Mesendoderm (in vitro differentiated cells): ENCODE results near the gene SHTN1.

Experiments
- DNase-seq: peaks from one replicate; pipeline ENCODE4 v3.0.0; 2013
- H2AK5ac ChIP-seq: 2 replicates; pipeline ENCODE4 v1.6.1; 2013; ENCODE audit warnings: low read length, inconsistent platforms
- H2BK120ac ChIP-seq: 2 replicates; pipeline ENCODE4 v1.6.1; 2013; ENCODE audit warnings: low read depth, mild to moderate bottlenecking, low read length, moderate library complexity, mixed read lengths
- H2BK15ac ChIP-seq: replicated peaks from 2 replicates; pipeline ENCODE4 v1.6.1; 2013; ENCODE audit warnings: low read depth, mild to moderate bottlenecking, moderate library complexity
- H2BK5ac ChIP-seq: 2 replicates; pipeline ENCODE4 v1.6.1; 2013; ENCODE audit warnings: low read length, inconsistent platforms
- H3K18ac ChIP-seq: 2 replicates; pipeline ENCODE4 v1.6.1; 2013; ENCODE audit warnings: mild to moderate bottlenecking, low read length, mixed read lengths
- H3K23ac ChIP-seq: one replicate; pipeline ENCODE4 v1.6.1; 2013; ENCODE audit warnings: low read length
- H3K27ac ChIP-seq: 2 replicates; pipeline ENCODE4 v1.5.1; 2013; ENCODE audit warnings: low read depth, mild to moderate bottlenecking, inconsistent platforms, low read length, moderate library complexity
- H3K27me3 ChIP-seq: 2 replicates; pipeline ENCODE4 v1.6.1; 2013; ENCODE audit warnings: low read length, control low read depth, mild to moderate bottlenecking, inconsistent platforms; ENCODE audit not compliant: insufficient read depth, poor library complexity
- H3K36me3 ChIP-seq: 2 replicates; pipeline ENCODE4 v1.6.1; 2013; ENCODE audit warnings: low read length, inconsistent platforms; ENCODE audit not compliant: control insufficient read depth, insufficient read depth
- H3K4ac ChIP-seq: one replicate; pipeline ENCODE4 v1.6.1; 2013; ENCODE audit warnings: low read depth, mild to moderate bottlenecking, low read length, moderate library complexity
- H3K4me1 ChIP-seq: 2 replicates; pipeline ENCODE4 v1.6.1; 2013; ENCODE audit warnings: low read depth, low read length, inconsistent platforms; ENCODE audit not compliant: control insufficient read depth
- H3K4me2 ChIP-seq: 2 replicates; pipeline ENCODE4 v1.6.1; 2013; ENCODE audit warnings: low read length
- H3K4me3 ChIP-seq: 2 replicates; pipeline ENCODE4 v1.5.1; 2013; ENCODE audit warnings: mild to moderate bottlenecking, low read length
- H3K56ac ChIP-seq: one replicate; pipeline ENCODE4 v1.6.1; 2013; ENCODE audit warnings: low read length
- H3K79me1 ChIP-seq: 2 replicates; pipeline ENCODE4 v1.6.1; 2013; ENCODE audit warnings: low read length, inconsistent platforms
- H3K79me2 ChIP-seq: 2 replicates; pipeline ENCODE4 v1.6.1; 2013; ENCODE audit warnings: mild to moderate bottlenecking, low read length; ENCODE audit not compliant: control insufficient read depth, insufficient read depth
- H3K9ac ChIP-seq: 2 replicates; pipeline ENCODE4 v1.6.1; 2013; ENCODE audit warnings: low read length, inconsistent platforms
- H4K5ac ChIP-seq: one replicate; pipeline ENCODE4 v1.6.1; 2013; ENCODE audit warnings: low read length
- H4K8ac ChIP-seq: one replicate; pipeline ENCODE4 v1.6.1; 2013; ENCODE audit warnings: low read depth, mild to moderate bottlenecking, control low read depth, low read length, moderate library complexity
- WGBS: extraction: QIAGEN DNeasy Blood & Tissue Kit; methylation state at CpG from one replicate; pipeline ENCODE4 v1.1.7; 2013; ENCODE audit warnings: low lambda C conversion rate, missing lambda C conversion rate; ENCODE audit not compliant: insufficient coverage; ENCODE audit errors: extremely low coverage; 5-methylcytosine and 5-hydroxymethylcytosine counted together

SHTN1 gene

DNA sequence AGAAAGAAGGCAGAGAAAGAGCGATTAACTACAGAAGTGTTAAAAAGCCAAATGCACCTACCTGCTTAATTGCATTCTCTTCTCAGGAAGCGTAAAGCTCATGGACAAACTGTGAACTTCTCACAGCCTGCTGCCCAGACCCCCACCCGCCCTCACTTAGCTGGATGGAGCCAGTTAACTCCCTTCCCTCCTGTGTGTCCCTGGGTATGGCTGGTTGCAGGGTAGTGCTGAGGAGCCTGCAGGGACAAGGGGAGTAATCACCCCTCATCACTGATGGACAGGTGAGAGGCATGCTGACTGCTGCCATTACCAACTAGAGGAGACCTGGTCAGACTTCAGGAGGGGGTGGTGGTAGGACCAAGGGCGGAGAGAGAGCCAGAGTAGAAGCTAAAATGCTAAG lies 118.2 kb downstream of the SHTN1 start:
- Histone ChIP-seq H3K18ac (no peak overlapping the region), H3K23ac (peak overlapping the region; percentile 51), H3K4me1 (peaks cover 11% of the 10 kb centered on the region), H2BK120ac (no peak overlapping the region), H3K79me1 (no peaks in the 10 kb centered on the region), H2AK5ac (no peak overlapping the region), H2BK15ac (no peak overlapping the region), H2BK5ac (no peak overlapping the region), H3K9ac (no peak overlapping the region), H4K8ac (no peak overlapping the region), H3K79me2 (no peaks in the 10 kb centered on the region), H3K56ac (peak overlapping the region; percentile 26), H3K36me3 (no peaks in the 10 kb centered on the region), H4K5ac (no peak overlapping the region), H3K27me3 (no peaks in the 10 kb centered on the region), H3K4me2 (no peak overlapping the region), H3K4me3 (no peak overlapping the region), H3K4ac (no peak overlapping the region), H3K27ac (no peak overlapping the region)
- peak; percentile 42 for DNase-seq
- WGBS: no CpG with 5 or more reads among the region's 4 CpGs

DNA sequence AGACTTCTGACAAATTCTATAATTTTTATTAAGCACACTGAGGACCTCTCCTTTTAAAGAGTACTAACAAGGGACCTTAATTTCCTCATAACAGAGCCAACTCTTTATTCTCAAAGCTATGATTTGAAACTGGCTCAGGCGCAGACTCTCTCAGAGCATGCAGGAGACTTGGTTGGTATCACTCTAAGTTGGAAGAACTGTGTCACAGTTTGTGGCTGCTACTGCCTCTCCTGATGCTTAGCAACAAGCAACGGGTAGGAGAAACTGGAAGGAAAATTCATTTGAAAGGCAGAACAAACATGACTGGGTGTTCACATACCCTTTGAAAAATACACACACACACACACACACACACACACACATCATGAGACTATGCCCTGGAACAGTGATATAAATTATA lies 122.3 kb downstream of the SHTN1 start:
- no CpG with 5 or more reads among the region's 2 CpGs for WGBS
- Histone ChIP-seq H3K23ac (no peak overlapping the region), H4K8ac (no peak overlapping the region), H3K9ac (no peak overlapping the region), H2AK5ac (no peak overlapping the region), H3K27ac (no peak overlapping the region), H2BK5ac (no peak overlapping the region), H3K56ac (no peak overlapping the region), H3K18ac (no peak overlapping the region), H2BK120ac (no peak overlapping the region), H3K36me3 (no peaks in the 10 kb centered on the region), H3K4me3 (no peak overlapping the region), H3K79me1 (no peaks in the 10 kb centered on the region), H4K5ac (no peak overlapping the region), H3K4me1 (peaks cover 9% of the 10 kb centered on the region), H3K79me2 (no peaks in the 10 kb centered on the region), H3K27me3 (no peaks in the 10 kb centered on the region), H3K4ac (no peak overlapping the region), H3K4me2 (no peak overlapping the region), H2BK15ac (no peak overlapping the region)
- DNase-seq: no peak

DNA sequence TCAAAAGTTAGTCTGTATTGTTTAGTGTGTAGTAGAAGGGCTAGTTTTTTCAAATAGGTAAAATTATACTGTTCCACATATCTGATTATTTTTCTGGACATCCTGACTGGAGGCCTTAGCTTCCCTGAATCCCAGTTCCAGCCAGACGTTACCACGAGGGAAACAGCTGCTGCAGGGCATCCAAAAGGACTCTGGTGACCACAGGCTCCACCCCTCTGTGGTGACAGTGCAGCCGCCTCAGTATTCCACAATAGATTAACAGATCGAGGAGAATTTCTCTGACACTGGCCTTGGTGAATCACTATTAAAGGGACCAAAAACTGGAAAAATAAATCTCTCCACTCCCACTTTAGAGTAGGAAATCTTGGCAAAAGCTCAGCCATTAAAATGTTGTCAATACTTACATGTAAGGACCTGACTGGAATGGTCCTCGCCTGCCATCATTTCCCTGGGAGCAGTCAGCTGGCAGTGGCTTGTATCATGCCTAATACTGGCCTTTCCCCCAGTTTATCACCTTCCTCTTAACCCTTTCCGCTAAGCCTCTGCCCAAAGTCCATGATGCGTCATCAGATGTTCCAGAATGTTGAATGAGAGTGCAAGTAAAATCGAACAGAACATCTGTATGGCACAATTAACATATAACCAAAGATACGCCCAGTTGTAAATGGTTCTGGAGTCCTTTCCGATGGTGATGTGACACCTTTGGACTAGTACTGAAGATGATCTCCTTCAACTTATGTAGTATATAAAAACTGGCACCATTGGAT lies 124.1 kb downstream of the SHTN1 start:
- WGBS: no CpG with 5 or more reads among the region's 10 CpGs
- Histone ChIP-seq H3K27me3 (no peaks in the 10 kb centered on the region), H3K4me2 (no peak overlapping the region), H4K5ac (no peak overlapping the region), H3K56ac (no peak overlapping the region), H3K27ac (no peak overlapping the region), H4K8ac (no peak overlapping the region), H2BK15ac (no peak overlapping the region), H3K4ac (no peak overlapping the region), H2BK5ac (no peak overlapping the region), H3K18ac (no peak overlapping the region), H3K79me1 (no peaks in the 10 kb centered on the region), H2AK5ac (no peak overlapping the region), H3K36me3 (no peaks in the 10 kb centered on the region), H2BK120ac (no peak overlapping the region), H3K23ac (no peak overlapping the region), H3K79me2 (no peaks in the 10 kb centered on the region), H3K4me1 (no peaks in the 10 kb centered on the region), H3K4me3 (no peak overlapping the region), H3K9ac (no peak overlapping the region)
- no peak for DNase-seq

DNA sequence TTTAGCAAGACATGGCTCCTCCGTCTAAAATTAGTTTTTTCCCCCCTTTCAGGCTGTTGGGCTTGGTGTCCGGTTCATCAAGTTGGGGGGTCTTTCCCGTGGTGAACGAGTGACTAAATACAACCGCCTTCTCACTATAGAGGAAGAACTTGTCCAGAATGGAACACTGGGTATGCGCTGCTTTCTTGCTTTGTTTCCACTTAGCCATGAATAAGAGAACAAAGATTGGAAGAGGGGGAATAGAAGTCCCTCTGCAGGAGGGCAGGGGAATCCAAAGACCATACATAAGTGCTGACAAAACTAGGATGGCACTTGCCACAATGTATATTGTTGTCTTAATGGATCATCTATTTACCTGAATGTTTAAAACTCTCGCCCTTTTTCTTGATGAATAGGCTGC lies 125.2 kb downstream of the SHTN1 start:
- DNase-seq: no peak
- Histone ChIP-seq H2BK5ac (no peak overlapping the region), H2BK120ac (no peak overlapping the region), H3K36me3 (no peaks in the 10 kb centered on the region), H3K79me2 (no peaks in the 10 kb centered on the region), H4K8ac (no peak overlapping the region), H3K56ac (no peak overlapping the region), H3K4me1 (no peaks in the 10 kb centered on the region), H3K4me3 (no peak overlapping the region), H3K27ac (no peak overlapping the region), H3K4me2 (no peak overlapping the region), H3K79me1 (no peaks in the 10 kb centered on the region), H3K18ac (no peak overlapping the region), H3K23ac (no peak overlapping the region), H3K9ac (no peak overlapping the region), H3K27me3 (no peaks in the 10 kb centered on the region), H2AK5ac (no peak overlapping the region), H4K5ac (no peak overlapping the region), H3K4ac (no peak overlapping the region), H2BK15ac (no peak overlapping the region)
- no CpG with 5 or more reads among the region's 7 CpGs for WGBS

DNA sequence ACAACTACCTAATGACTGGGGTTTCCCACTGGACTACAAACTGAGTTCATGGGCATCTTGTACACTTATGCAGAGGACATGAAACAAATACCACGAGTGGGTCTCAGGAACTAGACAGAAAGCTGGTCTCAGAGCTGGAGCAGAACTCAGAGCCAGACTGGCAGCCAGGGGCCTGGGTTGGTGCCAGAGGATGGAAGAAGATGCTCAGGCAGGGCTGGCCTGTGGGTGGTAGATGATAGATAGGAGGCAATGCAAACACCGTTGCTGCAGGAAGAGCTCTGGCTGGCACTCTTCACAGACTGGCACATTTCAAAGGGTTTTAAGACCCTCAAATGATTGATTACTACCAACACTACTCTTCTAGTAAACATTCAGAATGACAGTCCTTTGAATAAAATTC lies 126.9 kb downstream of the SHTN1 start:
- WGBS: no CpG with 5 or more reads among the region's 2 CpGs
- Histone ChIP-seq H3K27ac (no peak overlapping the region), H3K56ac (no peak overlapping the region), H3K4me3 (no peak overlapping the region), H3K27me3 (no peaks in the 10 kb centered on the region), H4K8ac (no peak overlapping the region), H2AK5ac (no peak overlapping the region), H2BK5ac (no peak overlapping the region), H3K79me2 (no peaks in the 10 kb centered on the region), H2BK120ac (no peak overlapping the region), H3K4me1 (no peaks in the 10 kb centered on the region), H3K18ac (no peak overlapping the region), H2BK15ac (no peak overlapping the region), H3K4me2 (no peak overlapping the region), H3K9ac (no peak overlapping the region), H4K5ac (no peak overlapping the region), H3K4ac (no peak overlapping the region), H3K79me1 (no peaks in the 10 kb centered on the region), H3K23ac (no peak overlapping the region), H3K36me3 (no peaks in the 10 kb centered on the region)
- no peak for DNase-seq

DNA sequence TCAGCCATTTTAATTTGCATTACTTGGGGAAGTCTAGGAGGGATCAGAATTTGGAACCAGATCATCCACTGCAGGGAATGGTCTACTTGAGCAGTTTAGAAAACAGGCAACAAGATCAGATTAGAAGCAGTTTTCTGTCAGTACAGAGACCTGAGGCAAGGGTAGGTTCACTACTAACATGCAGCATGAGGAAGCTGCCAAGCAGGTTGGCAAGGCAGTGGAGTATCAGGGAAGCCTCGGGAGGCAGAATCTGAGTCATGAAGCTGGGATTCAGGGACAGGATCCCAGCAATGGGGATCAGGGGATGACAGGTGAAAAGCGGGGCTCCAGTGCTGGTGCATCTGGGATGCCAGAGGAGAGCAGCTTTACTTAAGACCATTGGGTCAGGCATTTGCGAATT lies 127.6 kb downstream of the SHTN1 start:
- Histone ChIP-seq H3K27ac (no peak overlapping the region), H3K79me1 (no peaks in the 10 kb centered on the region), H3K9ac (no peak overlapping the region), H3K18ac (no peak overlapping the region), H4K5ac (no peak overlapping the region), H2BK120ac (no peak overlapping the region), H3K36me3 (no peaks in the 10 kb centered on the region), H2BK5ac (no peak overlapping the region), H3K56ac (no peak overlapping the region), H3K4me2 (no peak overlapping the region), H2BK15ac (no peak overlapping the region), H4K8ac (no peak overlapping the region), H3K79me2 (no peaks in the 10 kb centered on the region), H3K4me3 (no peak overlapping the region), H3K23ac (no peak overlapping the region), H2AK5ac (no peak overlapping the region), H3K27me3 (no peaks in the 10 kb centered on the region), H3K4ac (no peak overlapping the region), H3K4me1 (no peaks in the 10 kb centered on the region)
- WGBS: no CpG with 5 or more reads among the region's 3 CpGs
- no peak for DNase-seq
